HEK293 (cell line): ENCODE data around the gene KCNB1.

Source experiments
- CTCF ChIA-PET: fragments of 350-600 bp; formaldehyde crosslinking; extraction: SDS; loops from one replicate; lab custom pipeline; 2021; ENCODE audit warnings: antibody characterized with exemption; lab: Yijun Ruan, JAX
- POLR2A ChIA-PET: fragments of 300-600 bp; formaldehyde crosslinking; extraction: SDS; loops from one replicate; lab custom pipeline; 2020; ENCODE audit warnings: antibody characterized with exemption, inconsistent platforms; lab: Yijun Ruan, JAX
- H3K27ac ChIP-seq: fragments of 200-500 bp; sonication (Bioruptor generic); 2 replicates; pipeline ENCODE4 v1.5.1; 2014; ENCODE audit warnings: low read depth, low read length, control low read depth, inconsistent platforms; ENCODE audit errors: extremely low read depth
- H3K36me3 ChIP-seq, 2 experiments: fragments of 200-500 bp in 1 of 2; sonication (Bioruptor generic) in 1 of 2; 1 replicate in 1 of 2; 2 replicates in 1 of 2; pipeline ENCODE4 v1.5.1; 2014 to 2017; ENCODE audit warnings: inconsistent platforms in 2 of 2, low read length in 2 of 2; ENCODE audit not compliant: control insufficient read depth in 2 of 2, insufficient read depth in 1 of 2
- H3K4me1 ChIP-seq: fragments of 200-500 bp; sonication (Bioruptor generic); 2 replicates; pipeline ENCODE4 v1.5.1; 2014; ENCODE audit warnings: mild to moderate bottlenecking, low read length, inconsistent platforms; ENCODE audit not compliant: control insufficient read depth, insufficient read depth
- H3K4me3 ChIP-seq: 2 replicates; pipeline ENCODE4 v1.5.1; 2011; ENCODE audit warnings: low read depth, mild to moderate bottlenecking, control low read depth, low read length, moderate library complexity
- H3K9me3 ChIP-seq: fragments of 200-500 bp; sonication (Bioruptor generic); 2 replicates; pipeline ENCODE4 v1.5.1; 2014; ENCODE audit warnings: low read depth, low read length, inconsistent platforms; ENCODE audit not compliant: control insufficient read depth, insufficient read depth
- EGR2 ChIP-seq: fragments of 450-650 bp; formaldehyde crosslinking; IDR thresholded peaks from 2 replicates; pipeline ENCODE4 v1.5.1; 2016; ENCODE audit warnings: low read depth, missing biosample characterization, missing genetic modification characterization
- GLI4 ChIP-seq: fragments of 450-650 bp; formaldehyde crosslinking; IDR thresholded peaks from 2 replicates; pipeline ENCODE4 v1.5.1; 2016; ENCODE audit warnings: missing biosample characterization, missing genetic modification characterization
- KLF8 ChIP-seq: fragments of 450-650 bp; formaldehyde crosslinking; IDR thresholded peaks from 2 replicates; pipeline ENCODE4 v1.5.1; 2016; ENCODE audit warnings: missing biosample characterization, missing genetic modification characterization
- SP7 ChIP-seq: fragments of 450-650 bp; formaldehyde crosslinking; IDR thresholded peaks from 2 replicates; pipeline ENCODE4 v1.5.1; 2016; ENCODE audit warnings: missing biosample characterization, missing genetic modification characterization
- ZBTB21 ChIP-seq: fragments of 450-650 bp; formaldehyde crosslinking; IDR thresholded peaks from 2 replicates; pipeline ENCODE4 v1.5.1; 2017; ENCODE audit warnings: missing biosample characterization, missing genetic modification characterization
- ZFP3 ChIP-seq: fragments of 450-650 bp; formaldehyde crosslinking; IDR thresholded peaks from 2 replicates; pipeline ENCODE4 v1.5.1; 2016; ENCODE audit warnings: low read depth, missing biosample characterization, missing genetic modification characterization
- ZNF157 ChIP-seq: fragments of 450-650 bp; formaldehyde crosslinking; IDR thresholded peaks from 2 replicates; pipeline ENCODE4 v1.5.1; 2016; ENCODE audit warnings: missing biosample characterization, missing genetic modification characterization
- ZNF214 ChIP-seq: fragments of 450-650 bp; formaldehyde crosslinking; IDR thresholded peaks from 2 replicates; pipeline ENCODE4 v1.5.1; 2017; ENCODE audit warnings: missing biosample characterization, mild to moderate bottlenecking, missing genetic modification characterization, borderline replicate concordance
- ZNF23 ChIP-seq: fragments of 450-650 bp; formaldehyde crosslinking; IDR thresholded peaks from 2 replicates; pipeline ENCODE4 v1.5.1; 2016; ENCODE audit warnings: missing biosample characterization, missing genetic modification characterization, borderline replicate concordance
- ZNF302 ChIP-seq: fragments of 450-650 bp; formaldehyde crosslinking; IDR thresholded peaks from 2 replicates; pipeline ENCODE4 v1.5.1; 2016; ENCODE audit warnings: missing biosample characterization, missing genetic modification characterization, low read depth
- ZNF324 ChIP-seq: fragments of 450-650 bp; formaldehyde crosslinking; IDR thresholded peaks from 2 replicates; pipeline ENCODE4 v1.5.1; 2016; ENCODE audit warnings: missing biosample characterization, missing genetic modification characterization
- ZNF341 ChIP-seq: fragments of 450-650 bp; formaldehyde crosslinking; IDR thresholded peaks from 2 replicates; pipeline ENCODE4; 2016; ENCODE audit warnings: low read depth, missing biosample characterization, missing genetic modification characterization
- ZNF354C ChIP-seq: fragments of 450-650 bp; formaldehyde crosslinking; IDR thresholded peaks from 2 replicates; pipeline ENCODE4 v1.5.1; 2016; ENCODE audit warnings: missing biosample characterization, missing genetic modification characterization, low read depth, borderline replicate concordance
- ZNF501 ChIP-seq: fragments of 450-650 bp; formaldehyde crosslinking; IDR thresholded peaks from 2 replicates; pipeline ENCODE4 v1.5.1; 2016; ENCODE audit warnings: missing biosample characterization, missing genetic modification characterization
- ZNF549 ChIP-seq: fragments of 450-650 bp; IDR thresholded peaks from 2 replicates; pipeline ENCODE4 v1.5.1; 2018; ENCODE audit warnings: missing biosample characterization, missing genetic modification characterization, mild to moderate bottlenecking, inconsistent platforms, moderate library complexity
- ZNF560 ChIP-seq: fragments of 450-650 bp; formaldehyde crosslinking; IDR thresholded peaks from 2 replicates; pipeline ENCODE4 v1.5.1; 2017; ENCODE audit warnings: missing biosample characterization, missing genetic modification characterization, borderline replicate concordance
- ZNF561 ChIP-seq: fragments of 450-650 bp; IDR thresholded peaks from 2 replicates; pipeline ENCODE4 v1.5.1; 2018; ENCODE audit warnings: missing biosample characterization, missing genetic modification characterization, borderline replicate concordance
- ZNF776 ChIP-seq: fragments of 450-650 bp; formaldehyde crosslinking; IDR thresholded peaks from 2 replicates; pipeline ENCODE4 v1.5.0; 2017; ENCODE audit warnings: missing biosample characterization, missing genetic modification characterization, borderline replicate concordance
- ZNF777 ChIP-seq: fragments of 450-650 bp; formaldehyde crosslinking; IDR thresholded peaks from 2 replicates; pipeline ENCODE4 v1.5.1; 2017; ENCODE audit warnings: missing biosample characterization, missing genetic modification characterization, borderline replicate concordance
- TF ChIP-seq, protein P1 (sequence below): fragments of 450-650 bp; formaldehyde crosslinking; IDR thresholded peaks from 2 replicates; pipeline ENCODE4 v1.5.1; 2016; ENCODE audit warnings: missing biosample characterization, missing genetic modification characterization
- TF ChIP-seq, protein P2 (sequence below): fragments of 450-650 bp; formaldehyde crosslinking; IDR thresholded peaks from 2 replicates; pipeline ENCODE4 v1.5.1; 2016; ENCODE audit warnings: missing biosample characterization, missing genetic modification characterization
- TF ChIP-seq, protein P3 (sequence below): fragments of 450-650 bp; formaldehyde crosslinking; IDR thresholded peaks from 2 replicates; pipeline ENCODE4 v1.5.1; 2017; ENCODE audit warnings: missing biosample characterization, missing genetic modification characterization
- TF ChIP-seq, protein P4 (sequence below): fragments of 450-650 bp; formaldehyde crosslinking; IDR thresholded peaks from 2 replicates; pipeline ENCODE4 v1.5.0; 2017; ENCODE audit warnings: missing biosample characterization, missing genetic modification characterization, borderline replicate concordance
- TF ChIP-seq, protein P5 (sequence below): fragments of 450-650 bp; formaldehyde crosslinking; IDR thresholded peaks from 2 replicates; pipeline ENCODE4 v1.5.1; 2016; ENCODE audit warnings: missing biosample characterization, missing genetic modification characterization
- TF ChIP-seq, protein P6 (sequence below): fragments of 450-650 bp; formaldehyde crosslinking; IDR thresholded peaks from 2 replicates; pipeline ENCODE4 v1.5.1; 2016; ENCODE audit warnings: missing biosample characterization, missing genetic modification characterization

Gene KCNB1

DNA sequence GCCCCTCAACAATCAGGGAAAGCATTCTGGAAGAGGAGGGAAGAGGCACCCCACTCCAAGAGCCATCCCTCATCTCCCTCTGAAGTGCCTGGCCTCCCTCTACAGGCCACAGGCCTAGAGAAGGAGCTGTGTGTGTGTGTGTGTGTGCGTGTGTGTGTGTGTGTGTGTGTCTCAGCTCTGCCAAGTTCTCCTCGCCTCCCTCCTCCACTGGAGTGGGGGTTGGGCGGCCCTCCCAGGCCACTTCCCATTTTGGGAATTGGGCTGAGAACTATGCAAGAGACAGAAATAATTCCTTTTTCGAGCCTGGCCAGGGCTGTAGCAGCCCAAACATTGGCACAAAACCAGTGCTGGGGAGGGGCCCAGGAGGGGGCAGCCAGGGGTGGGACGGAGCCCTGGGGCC, 35.7 kb downstream of the KCNB1 start:
- ChIA-PET CTCF (interaction anchor here (0.6 to 0.7 kb wide), 3 partner anchors 122 to 371 kb away, joined by 3 to 4 read pairs (median 3); no protein-coding TSS in a partner anchor), POLR2A (no interaction called here)
- H3K36me3 ChIP-seq = no peaks in the 10 kb centered on the region
- no peaks in the 10 kb centered on the region for H3K9me3 ChIP-seq
- H3K27ac ChIP-seq = no peak overlapping the region
- H3K4me3 ChIP-seq = no peak overlapping the region
- no peaks in the 10 kb centered on the region for H3K4me1 ChIP-seq
- TF ChIP-seq ZNF776 (no peak), EGR2 (tag by site-specific recombination) (0 out of 2 replicates have a peak, but pooled peaks have one; percentile 11), ZNF549 (no peak), ZNF501 (tag by site-specific recombination) (no peak), ZNF777 (no peak), ZNF560 (tag by site-specific recombination) (no peak), ZNF324 (tag by site-specific recombination) (no peak), ZNF23 (tag by site-specific recombination) (no peak), ZNF561 (tag by site-specific recombination) (no peak), ZNF157 (tag by site-specific recombination) (no peak), ZBTB21 (tag by site-specific recombination) (peak; percentile 44; the same call in 1 of the 2 replicates), ZFP3 (no peak), KLF8 (tag by site-specific recombination) (no peak), ZNF302 (tag by site-specific recombination) (no peak), ZNF214 (tag by site-specific recombination) (no peak), ZNF341 (tag by site-specific recombination) (peak; percentile 52; the same call in 1 of the 2 replicates), SP7 (tag by site-specific recombination) (peak; percentile 36; the same call in 1 of the 2 replicates), GLI4 (tag by site-specific recombination) (no peak), ZNF354C (tag by site-specific recombination) (no peak)
- TF ChIP-seq, protein P1, sequence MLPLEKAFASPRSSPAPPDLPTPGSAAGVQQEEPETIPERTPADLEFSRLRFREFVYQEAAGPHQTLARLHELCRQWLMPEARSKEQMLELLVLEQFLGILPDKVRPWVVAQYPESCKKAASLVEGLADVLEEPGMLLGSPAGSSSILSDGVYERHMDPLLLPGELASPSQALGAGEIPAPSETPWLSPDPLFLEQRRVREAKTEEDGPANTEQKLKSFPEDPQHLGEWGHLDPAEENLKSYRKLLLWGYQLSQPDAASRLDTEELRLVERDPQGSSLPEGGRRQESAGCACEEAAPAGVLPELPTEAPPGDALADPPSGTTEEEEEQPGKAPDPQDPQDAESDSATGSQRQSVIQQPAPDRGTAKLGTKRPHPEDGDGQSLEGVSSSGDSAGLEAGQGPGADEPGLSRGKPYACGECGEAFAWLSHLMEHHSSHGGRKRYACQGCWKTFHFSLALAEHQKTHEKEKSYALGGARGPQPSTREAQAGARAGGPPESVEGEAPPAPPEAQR = no peak
- TF ChIP-seq, protein P2, sequence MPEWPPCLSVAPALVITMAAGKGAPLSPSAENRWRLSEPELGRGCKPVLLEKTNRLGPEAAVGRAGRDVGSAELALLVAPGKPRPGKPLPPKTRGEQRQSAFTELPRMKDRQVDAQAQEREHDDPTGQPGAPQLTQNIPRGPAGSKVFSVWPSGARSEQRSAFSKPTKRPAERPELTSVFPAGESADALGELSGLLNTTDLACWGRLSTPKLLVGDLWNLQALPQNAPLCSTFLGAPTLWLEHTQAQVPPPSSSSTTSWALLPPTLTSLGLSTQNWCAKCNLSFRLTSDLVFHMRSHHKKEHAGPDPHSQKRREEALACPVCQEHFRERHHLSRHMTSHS = 0 out of 2 replicates have a peak, but pooled peaks have one; percentile 44
- TF ChIP-seq, protein P3, sequence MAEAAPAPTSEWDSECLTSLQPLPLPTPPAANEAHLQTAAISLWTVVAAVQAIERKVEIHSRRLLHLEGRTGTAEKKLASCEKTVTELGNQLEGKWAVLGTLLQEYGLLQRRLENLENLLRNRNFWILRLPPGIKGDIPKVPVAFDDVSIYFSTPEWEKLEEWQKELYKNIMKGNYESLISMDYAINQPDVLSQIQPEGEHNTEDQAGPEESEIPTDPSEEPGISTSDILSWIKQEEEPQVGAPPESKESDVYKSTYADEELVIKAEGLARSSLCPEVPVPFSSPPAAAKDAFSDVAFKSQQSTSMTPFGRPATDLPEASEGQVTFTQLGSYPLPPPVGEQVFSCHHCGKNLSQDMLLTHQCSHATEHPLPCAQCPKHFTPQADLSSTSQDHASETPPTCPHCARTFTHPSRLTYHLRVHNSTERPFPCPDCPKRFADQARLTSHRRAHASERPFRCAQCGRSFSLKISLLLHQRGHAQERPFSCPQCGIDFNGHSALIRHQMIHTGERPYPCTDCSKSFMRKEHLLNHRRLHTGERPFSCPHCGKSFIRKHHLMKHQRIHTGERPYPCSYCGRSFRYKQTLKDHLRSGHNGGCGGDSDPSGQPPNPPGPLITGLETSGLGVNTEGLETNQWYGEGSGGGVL (tag by site-specific recombination) = peak; percentile 95
- TF ChIP-seq, protein P4, sequence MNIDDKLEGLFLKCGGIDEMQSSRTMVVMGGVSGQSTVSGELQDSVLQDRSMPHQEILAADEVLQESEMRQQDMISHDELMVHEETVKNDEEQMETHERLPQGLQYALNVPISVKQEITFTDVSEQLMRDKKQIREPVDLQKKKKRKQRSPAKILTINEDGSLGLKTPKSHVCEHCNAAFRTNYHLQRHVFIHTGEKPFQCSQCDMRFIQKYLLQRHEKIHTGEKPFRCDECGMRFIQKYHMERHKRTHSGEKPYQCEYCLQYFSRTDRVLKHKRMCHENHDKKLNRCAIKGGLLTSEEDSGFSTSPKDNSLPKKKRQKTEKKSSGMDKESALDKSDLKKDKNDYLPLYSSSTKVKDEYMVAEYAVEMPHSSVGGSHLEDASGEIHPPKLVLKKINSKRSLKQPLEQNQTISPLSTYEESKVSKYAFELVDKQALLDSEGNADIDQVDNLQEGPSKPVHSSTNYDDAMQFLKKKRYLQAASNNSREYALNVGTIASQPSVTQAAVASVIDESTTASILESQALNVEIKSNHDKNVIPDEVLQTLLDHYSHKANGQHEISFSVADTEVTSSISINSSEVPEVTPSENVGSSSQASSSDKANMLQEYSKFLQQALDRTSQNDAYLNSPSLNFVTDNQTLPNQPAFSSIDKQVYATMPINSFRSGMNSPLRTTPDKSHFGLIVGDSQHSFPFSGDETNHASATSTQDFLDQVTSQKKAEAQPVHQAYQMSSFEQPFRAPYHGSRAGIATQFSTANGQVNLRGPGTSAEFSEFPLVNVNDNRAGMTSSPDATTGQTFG (tag by site-specific recombination) = no peak
- TF ChIP-seq, protein P5, sequence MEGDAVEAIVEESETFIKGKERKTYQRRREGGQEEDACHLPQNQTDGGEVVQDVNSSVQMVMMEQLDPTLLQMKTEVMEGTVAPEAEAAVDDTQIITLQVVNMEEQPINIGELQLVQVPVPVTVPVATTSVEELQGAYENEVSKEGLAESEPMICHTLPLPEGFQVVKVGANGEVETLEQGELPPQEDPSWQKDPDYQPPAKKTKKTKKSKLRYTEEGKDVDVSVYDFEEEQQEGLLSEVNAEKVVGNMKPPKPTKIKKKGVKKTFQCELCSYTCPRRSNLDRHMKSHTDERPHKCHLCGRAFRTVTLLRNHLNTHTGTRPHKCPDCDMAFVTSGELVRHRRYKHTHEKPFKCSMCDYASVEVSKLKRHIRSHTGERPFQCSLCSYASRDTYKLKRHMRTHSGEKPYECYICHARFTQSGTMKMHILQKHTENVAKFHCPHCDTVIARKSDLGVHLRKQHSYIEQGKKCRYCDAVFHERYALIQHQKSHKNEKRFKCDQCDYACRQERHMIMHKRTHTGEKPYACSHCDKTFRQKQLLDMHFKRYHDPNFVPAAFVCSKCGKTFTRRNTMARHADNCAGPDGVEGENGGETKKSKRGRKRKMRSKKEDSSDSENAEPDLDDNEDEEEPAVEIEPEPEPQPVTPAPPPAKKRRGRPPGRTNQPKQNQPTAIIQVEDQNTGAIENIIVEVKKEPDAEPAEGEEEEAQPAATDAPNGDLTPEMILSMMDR (tag by site-specific recombination) = 0 out of 2 replicates have a peak, but pooled peaks have one; percentile 11
- TF ChIP-seq, protein P6, sequence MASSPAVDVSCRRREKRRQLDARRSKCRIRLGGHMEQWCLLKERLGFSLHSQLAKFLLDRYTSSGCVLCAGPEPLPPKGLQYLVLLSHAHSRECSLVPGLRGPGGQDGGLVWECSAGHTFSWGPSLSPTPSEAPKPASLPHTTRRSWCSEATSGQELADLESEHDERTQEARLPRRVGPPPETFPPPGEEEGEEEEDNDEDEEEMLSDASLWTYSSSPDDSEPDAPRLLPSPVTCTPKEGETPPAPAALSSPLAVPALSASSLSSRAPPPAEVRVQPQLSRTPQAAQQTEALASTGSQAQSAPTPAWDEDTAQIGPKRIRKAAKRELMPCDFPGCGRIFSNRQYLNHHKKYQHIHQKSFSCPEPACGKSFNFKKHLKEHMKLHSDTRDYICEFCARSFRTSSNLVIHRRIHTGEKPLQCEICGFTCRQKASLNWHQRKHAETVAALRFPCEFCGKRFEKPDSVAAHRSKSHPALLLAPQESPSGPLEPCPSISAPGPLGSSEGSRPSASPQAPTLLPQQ (tag by site-specific recombination) = peak; percentile 50; the same call in 1 of the 2 replicates
